Testis (tissue), 2 donors: ENCODE measurements around the gene GAB2.
"Not testable (repeated sequence)": the region's sequence is repeated elsewhere in the genome, so short reads cannot be mapped to it uniquely, and the experiment has no call there.

Source experiments
- CTCF ChIP-seq, 3 experiments: fragments of 450-650 bp in 2 of 3; fragments of 200-600 bp in 1 of 3; sonication (generic) in 1 of 3; IDR thresholded peaks; one replicate each; pipeline ENCODE4 v1.5.1; 2016 to 2019; ENCODE audit warnings: antibody characterized with exemption in 3 of 3, mild to moderate bottlenecking in 2 of 3, moderate library complexity in 1 of 3
- POLR2A ChIP-seq: fragments of 450-650 bp; IDR thresholded peaks from one replicate; pipeline ENCODE4 v1.6.1; 2017; ENCODE audit warnings: antibody characterized with exemption, mild to moderate bottlenecking, moderate library complexity

GRCh38 chr11:78357924-78358323 lies 59.7 kb downstream of the GAB2 start:
- not testable (repeated sequence) for TF ChIP-seq CTCF (IDR thresholded peaks at IDR 0.05); POLR2A
